Activated naive CD4-positive, alpha-beta T cell treated with anti-CD3 and anti-CD28 coated beads, Interleukin-2, amount 50 U/mL, for 16 hours (primary cell): ENCODE data around the gene GALK2.
"Not testable (repeated sequence)": the region's sequence is repeated elsewhere in the genome, so short reads cannot be mapped to it uniquely, and the experiment has no call there.

Experiments
- DNase-seq: peaks from one replicate; pipeline ENCODE4 v3.0.0-alpha.2; 2020

The GALK2 gene

GRCh38 chr15:49225572-49226281 is 55.7 kb downstream of the GALK2 start:
- no peak for DNase-seq

- no peak for DNase-seq
Measured at GRCh38 chr15:49227602-49228001, 57.6 kb downstream of the GALK2 start.

GRCh38 chr15:49229922-49230321 is 59.9 kb downstream of the GALK2 start:
- DNase-seq, result no peak

- no peak for DNase-seq
Measured at GRCh38 chr15:49232236-49232806, 62.3 kb downstream of the GALK2 start.

GRCh38 chr15:49235446-49236124 is 65.5 kb downstream of the GALK2 start:
- peak; percentile 26 for DNase-seq

GRCh38 chr15:49236869-49237268 is 66.8 kb downstream of the GALK2 start:
- DNase-seq, result no peak

- DNase-seq, result no peak
Measured at GRCh38 chr15:49238342-49238741, 68.3 kb downstream of the GALK2 start.

GRCh38 chr15:49239105-49239504 is 69.1 kb downstream of the GALK2 start:
- no peak for DNase-seq

GRCh38 chr15:49242820-49243219 is 72.8 kb downstream of the GALK2 start:
- no peak for DNase-seq

GRCh38 chr15:49247556-49248110 is 77.6 kb downstream of the GALK2 start:
- no peak for DNase-seq

GRCh38 chr15:49248291-49248690 is 78.2 kb downstream of the GALK2 start:
- no peak for DNase-seq

- no peak for DNase-seq
Measured at GRCh38 chr15:49255966-49256759, 86.1 kb downstream of the GALK2 start.

GRCh38 chr15:49265117-49265516 is 95.1 kb downstream of the GALK2 start:
- not testable (repeated sequence) for DNase-seq

GRCh38 chr15:49265911-49266310 is 95.9 kb downstream of the GALK2 start:
- no peak for DNase-seq

GRCh38 chr15:49270541-49271421 is 100.7 kb downstream of the GALK2 start:
- DNase-seq, result no peak

GRCh38 chr15:49273734-49274318 is 103.8 kb downstream of the GALK2 start:
- DNase-seq, result no peak

- no peak for DNase-seq
Measured at GRCh38 chr15:49278751-49279150, 108.7 kb downstream of the GALK2 start.

GRCh38 chr15:49279521-49280456 is 109.7 kb downstream of the GALK2 start:
- DNase-seq, result no peak

- no peak for DNase-seq
Measured at GRCh38 chr15:49282366-49282765, 112.3 kb downstream of the GALK2 start.

- no peak for DNase-seq
Measured at GRCh38 chr15:49286649-49287404, 116.8 kb downstream of the GALK2 start.
